NT2/D1 (cell line): ENCODE results near the gene TMEM182.

Experiments
- SUZ12 ChIP-seq: IDR thresholded peaks from 2 replicates; pipeline ENCODE4 v1.6.1; 2011; ENCODE audit not compliant: insufficient read length, insufficient read depth; ENCODE audit errors: extremely low read depth
- YY1 ChIP-seq: IDR thresholded peaks from 2 replicates; pipeline ENCODE4 v1.6.1; 2011; ENCODE audit not compliant: insufficient read length, insufficient read depth

GRCh38 chr2:102782933-102783332 is 21.1 kb downstream of the TMEM182 start:
- TF ChIP-seq YY1, result no peak
- no peak for TF ChIP-seq SUZ12
